Measurements from ENCODE around the gene CYGB.

CYGB gene

GRCh38 chr17:76500074-76500746 is 37.3 kb downstream of the CYGB start:
- TF ChIP-seq CTCF (IDR thresholded peaks at IDR 0.05; ENCODE audit: insufficient read depth, missing control alignments) = no peak
- FAIRE-seq (no peak), DNase-seq (ENCODE audit: insufficient read length, low spot score) (no peak)

- FAIRE-seq (no peak), DNase-seq (ENCODE audit: insufficient read length, low spot score) (no peak)
- no peak for TF ChIP-seq CTCF (IDR thresholded peaks at IDR 0.05; ENCODE audit: insufficient read depth, missing control alignments)
These were observed 38.2 kb downstream of the CYGB start for GRCh38 chr17:76499267-76499667.

- FAIRE-seq (no peak), DNase-seq (ENCODE audit: insufficient read length, low spot score) (no peak)
- no peak for TF ChIP-seq CTCF (IDR thresholded peaks at IDR 0.05; ENCODE audit: insufficient read depth, missing control alignments)
These were observed 38.6 kb downstream of the CYGB start for GRCh38 chr17:76498876-76499251.

GRCh38 chr17:76497979-76498875 is 39.3 kb downstream of the CYGB start:
- FAIRE-seq (no peak), DNase-seq (ENCODE audit: insufficient read length, low spot score) (peak; percentile 91)
- TF ChIP-seq CTCF (IDR thresholded peaks at IDR 0.05; ENCODE audit: insufficient read depth, missing control alignments) = no peak

- no peak for FAIRE-seq
- no peak for TF ChIP-seq CTCF (IDR thresholded peaks at IDR 0.05; ENCODE audit: insufficient read depth, missing control alignments)
These were observed 39.9 kb downstream of the CYGB start for GRCh38 chr17:76497699-76497978.

GRCh38 chr17:76496464-76496863 is 41.0 kb downstream of the CYGB start:
- no peak for FAIRE-seq
- no peak for DNase-seq (ENCODE audit: insufficient read length, low spot score)

More at GRCh38 chr17:76497699-76497978, 39.9 kb downstream of the CYGB start:
- DNase-seq (ENCODE audit: insufficient read length, low spot score) = no peak

More at GRCh38 chr17:76496464-76496863, 41.0 kb downstream of the CYGB start:
- TF ChIP-seq CTCF (IDR thresholded peaks at IDR 0.05; ENCODE audit: insufficient read depth, missing control alignments) = no peak
